ENCODE data around the gene TFAP2B. TPM values are rescaled to one million over a fixed set of nuclear protein-coding genes. Genes with fewer than 3 reads are reported as not detected.

TFAP2B gene
- total RNA-seq, 1 donor from 2014 or later = not detected

DNA sequence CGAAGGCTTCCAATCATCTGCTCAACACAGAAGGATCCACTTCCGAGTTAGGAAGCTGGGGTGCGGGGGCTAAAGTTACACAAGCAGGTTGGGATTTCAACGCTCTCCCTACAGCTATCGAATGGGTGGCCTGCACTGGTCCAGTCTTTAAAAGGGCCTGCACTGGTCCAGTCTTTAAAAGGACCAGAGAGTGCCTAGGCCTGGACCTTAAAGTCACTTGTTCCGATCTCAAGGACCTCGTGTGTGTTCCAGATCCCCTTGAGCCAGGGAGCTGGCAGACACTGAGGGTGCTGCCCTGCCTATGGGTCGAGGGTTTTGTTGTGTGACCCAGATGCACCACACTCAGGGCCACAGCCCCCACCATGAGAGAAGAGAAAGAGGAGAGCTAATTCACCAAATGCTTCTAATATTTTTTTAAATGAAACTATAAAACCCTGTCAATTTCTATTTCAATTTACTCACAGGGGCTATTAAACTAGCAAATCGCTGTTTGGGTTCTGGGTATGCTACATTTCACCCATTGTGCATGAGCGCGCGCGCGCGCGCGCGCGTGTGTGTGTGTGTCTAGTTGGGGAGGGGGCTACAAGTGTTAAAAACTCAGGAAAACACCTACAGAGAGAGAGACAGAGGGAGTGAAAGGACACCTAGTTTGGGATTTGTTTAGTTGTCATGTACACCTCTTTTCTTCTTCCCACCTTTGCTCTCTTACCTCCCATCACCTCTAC, 7.5 kb downstream of the TFAP2B start:
- peaks cover 89% of the 10 kb centered on the region for H3K27me3 Mint-ChIP-seq (ENCODE audit: insufficient read depth, low read depth)
- no peak overlapping the region for H3K27ac ChIP-seq
- peaks cover 23% of the 10 kb centered on the region for H3K4me1 Mint-ChIP-seq
- peak overlapping the region; percentile 72 for H3K4me3 Mint-ChIP-seq
- peaks cover 76% of the 10 kb centered on the region for H4K20me1 ChIP-seq (ENCODE audit: low read depth)
- H3K79me2 ChIP-seq (ENCODE audit: low read depth) = no peaks in the 10 kb centered on the region
- H2AFZ ChIP-seq (replicated peaks) = no peak overlapping the region
- peaks cover 1% of the 10 kb centered on the region for H3K36me3 Mint-ChIP-seq
- no peak overlapping the region for H3K27ac Mint-ChIP-seq
- no peaks in the 10 kb centered on the region for H3K9me3 ChIP-seq (ENCODE audit: low read depth)
- peak overlapping the region; percentile 11 for H3K4me2 ChIP-seq
- H3K9me3 Mint-ChIP-seq = no peaks in the 10 kb centered on the region
- H3K27me3 ChIP-seq = peaks cover 100% of the 10 kb centered on the region
- no peak overlapping the region for H3K9ac ChIP-seq
- no peak for DNase-seq (ENCODE audit: low spot score)
- H3K36me3 ChIP-seq = no peaks in the 10 kb centered on the region
- H3K4me3 ChIP-seq = no peak overlapping the region
- H3K4me1 ChIP-seq = peaks cover 41% of the 10 kb centered on the region
- peaks cover 40% of the 10 kb centered on the region for H3F3A ChIP-seq (ENCODE audit: low read depth)
- TF ChIP-seq, protein P1, sequence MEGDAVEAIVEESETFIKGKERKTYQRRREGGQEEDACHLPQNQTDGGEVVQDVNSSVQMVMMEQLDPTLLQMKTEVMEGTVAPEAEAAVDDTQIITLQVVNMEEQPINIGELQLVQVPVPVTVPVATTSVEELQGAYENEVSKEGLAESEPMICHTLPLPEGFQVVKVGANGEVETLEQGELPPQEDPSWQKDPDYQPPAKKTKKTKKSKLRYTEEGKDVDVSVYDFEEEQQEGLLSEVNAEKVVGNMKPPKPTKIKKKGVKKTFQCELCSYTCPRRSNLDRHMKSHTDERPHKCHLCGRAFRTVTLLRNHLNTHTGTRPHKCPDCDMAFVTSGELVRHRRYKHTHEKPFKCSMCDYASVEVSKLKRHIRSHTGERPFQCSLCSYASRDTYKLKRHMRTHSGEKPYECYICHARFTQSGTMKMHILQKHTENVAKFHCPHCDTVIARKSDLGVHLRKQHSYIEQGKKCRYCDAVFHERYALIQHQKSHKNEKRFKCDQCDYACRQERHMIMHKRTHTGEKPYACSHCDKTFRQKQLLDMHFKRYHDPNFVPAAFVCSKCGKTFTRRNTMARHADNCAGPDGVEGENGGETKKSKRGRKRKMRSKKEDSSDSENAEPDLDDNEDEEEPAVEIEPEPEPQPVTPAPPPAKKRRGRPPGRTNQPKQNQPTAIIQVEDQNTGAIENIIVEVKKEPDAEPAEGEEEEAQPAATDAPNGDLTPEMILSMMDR (IDR thresholded peaks at IDR 0.05) = no peak
- TF ChIP-seq EZH2 (IDR thresholded peaks at IDR 0.05) = peak; percentile 7
- no peak for TF ChIP-seq EZH2phosphoT487 (IDR thresholded peaks at IDR 0.05)

DNA sequence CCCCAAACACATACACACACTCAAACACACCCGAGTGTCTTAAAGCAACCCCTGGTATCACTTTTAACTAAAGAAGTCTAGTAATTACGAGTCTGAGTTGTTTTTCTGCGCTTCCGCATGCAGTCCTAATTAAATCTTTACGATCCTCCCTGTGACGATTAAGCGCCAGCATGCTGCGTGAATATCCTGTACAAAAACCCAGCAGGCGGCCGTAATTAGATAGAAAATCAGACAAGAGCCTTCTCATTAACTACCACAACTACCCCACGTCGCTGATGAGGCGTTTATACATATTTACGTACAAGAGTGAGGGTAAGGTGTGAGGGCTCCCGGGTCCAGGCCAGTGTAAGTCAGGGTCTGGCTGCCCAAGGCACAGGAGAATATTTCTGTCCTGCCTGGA, 8.1 kb downstream of the TFAP2B start:
- peaks cover 18% of the 10 kb centered on the region for H3K4me1 Mint-ChIP-seq
- Histone ChIP-seq H3K9me3 (ENCODE audit: low read depth) (no peaks in the 10 kb centered on the region), H3K4me2 (peak overlapping the region; percentile 11), H3K4me1 (peaks cover 39% of the 10 kb centered on the region), H3K9ac (no peak overlapping the region), H3K4me3 (no peak overlapping the region), H2AFZ (replicated peaks) (no peak overlapping the region), H3K79me2 (ENCODE audit: low read depth) (no peaks in the 10 kb centered on the region), H4K20me1 (ENCODE audit: low read depth) (peaks cover 71% of the 10 kb centered on the region), H3K27me3 (peaks cover 100% of the 10 kb centered on the region), H3K27ac (no peak overlapping the region), H3F3A (ENCODE audit: low read depth) (peaks cover 34% of the 10 kb centered on the region), H3K36me3 (no peaks in the 10 kb centered on the region)
- TF ChIP-seq, protein P1 (IDR thresholded peaks at IDR 0.05) = no peak
- TF ChIP-seq EZH2phosphoT487 (IDR thresholded peaks at IDR 0.05) = peak; percentile 47
- no peaks in the 10 kb centered on the region for H3K9me3 Mint-ChIP-seq
- peaks cover 89% of the 10 kb centered on the region for H3K27me3 Mint-ChIP-seq (ENCODE audit: insufficient read depth, low read depth)
- H3K4me3 Mint-ChIP-seq = peak overlapping the region; percentile 44
- no peak overlapping the region for H3K27ac Mint-ChIP-seq
- peaks cover 1% of the 10 kb centered on the region for H3K36me3 Mint-ChIP-seq
- DNase-seq (ENCODE audit: low spot score) = peak; percentile 77

DNA sequence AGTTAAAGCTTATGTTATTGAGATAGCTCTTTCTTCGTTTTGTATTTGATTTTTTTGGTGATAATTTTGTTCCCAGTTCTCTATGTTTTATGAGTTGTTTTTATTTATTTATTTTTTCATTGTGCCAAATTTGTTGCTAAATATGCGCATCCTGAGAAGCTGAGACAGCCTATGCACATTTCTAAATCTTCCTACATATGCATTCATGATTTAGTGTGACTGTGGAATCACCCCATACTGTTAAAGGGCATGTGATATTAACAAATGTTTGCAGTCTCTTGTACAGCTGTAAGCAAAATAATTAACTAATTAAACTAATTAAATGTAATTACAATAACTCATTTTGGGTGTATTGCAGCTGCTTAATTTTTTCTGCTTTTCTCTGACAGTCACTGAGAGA, 10.4 kb downstream of the TFAP2B start:
- no peak for DNase-seq (ENCODE audit: low spot score)
- Mint-ChIP-seq H3K27me3 (ENCODE audit: insufficient read depth, low read depth) (peaks cover 88% of the 10 kb centered on the region), H3K4me3 (no peak overlapping the region), H3K27ac (no peak overlapping the region), H3K9me3 (no peaks in the 10 kb centered on the region), H3K4me1 (peaks cover 8% of the 10 kb centered on the region), H3K36me3 (no peaks in the 10 kb centered on the region)
- Histone ChIP-seq H4K20me1 (ENCODE audit: low read depth) (peaks cover 57% of the 10 kb centered on the region), H3K9ac (no peak overlapping the region), H3K4me3 (no peak overlapping the region), H3K27ac (no peak overlapping the region), H3K4me1 (peaks cover 22% of the 10 kb centered on the region), H3K4me2 (no peak overlapping the region), H3F3A (ENCODE audit: low read depth) (peaks cover 23% of the 10 kb centered on the region), H3K36me3 (no peaks in the 10 kb centered on the region), H3K9me3 (ENCODE audit: low read depth) (no peaks in the 10 kb centered on the region), H3K79me2 (ENCODE audit: low read depth) (no peaks in the 10 kb centered on the region), H3K27me3 (peaks cover 100% of the 10 kb centered on the region), H2AFZ (replicated peaks) (no peak overlapping the region)
- no peak for TF ChIP-seq EZH2 (IDR thresholded peaks at IDR 0.05)
- TF ChIP-seq, protein P1 (IDR thresholded peaks at IDR 0.05) = no peak
- no peak for TF ChIP-seq EZH2phosphoT487 (IDR thresholded peaks at IDR 0.05)

Measured in neural progenitor cell (in vitro differentiated cells).